Loucy (cell line): ENCODE results near the gene NDRG2.

ENCODE experiments used
- CTCF ChIP-seq: fragments of 200-600 bp; sonication (generic); conservative IDR thresholded peaks from 2 replicates; pipeline ENCODE4 v1.5.1; 2014; ENCODE audit warnings: mild to moderate bottlenecking, antibody characterized with exemption, low read length
- EZH2phosphoT487 ChIP-seq: fragments of 200-600 bp; IDR thresholded peaks from 2 replicates; pipeline ENCODE4 v1.6.1; 2018; ENCODE audit warnings: antibody characterized with exemption, mild to moderate bottlenecking, moderate library complexity, borderline replicate concordance

GRCh38 chr14:21014761-21015190, 10.1 kb downstream of the NDRG2 start:
- TF ChIP-seq CTCF (peak; percentile 96), EZH2phosphoT487 (no peak)
